OCI-LY3 (cell line): Measurements from ENCODE around the gene TRIM41.

ENCODE experiments used
- H2AFZ ChIP-seq: fragments of 200-600, 300-600 bp; shearing (Covaris generic); 2 replicates; pipeline ENCODE4 v1.6.0; 2014; ENCODE audit warnings: antibody characterized with exemption, low read depth, low read length
- H3K27ac ChIP-seq: fragments of 200-600, 300-600 bp; sonication (generic); 2 replicates; pipeline ENCODE4 v1.5.1; 2014; ENCODE audit warnings: mild to moderate bottlenecking, low read length, moderate library complexity, mixed read lengths
- H3K27me3 ChIP-seq: fragments of 200-600, 300-600 bp; sonication (generic); 2 replicates; pipeline ENCODE4 v1.6.1; 2014; ENCODE audit warnings: low read depth, low read length, mixed read lengths
- H3K36me3 ChIP-seq: fragments of 200-600, 300-600 bp; sonication (generic); replicated peaks from 2 replicates; pipeline ENCODE3; 2014; ENCODE audit warnings: low read depth, low read length, mixed read lengths
- H3K4me1 ChIP-seq: fragments of 300-600, 200-600 bp; sonication (generic); 2 replicates; pipeline ENCODE4 v1.6.1; 2014; ENCODE audit warnings: low read length, mixed read lengths
- H3K4me2 ChIP-seq: fragments of 200-600, 300-600 bp; sonication (generic); 2 replicates; pipeline ENCODE4 v1.6.1; 2014; ENCODE audit warnings: low read length, mixed read lengths
- H3K4me3 ChIP-seq: fragments of 300-600, 200-600 bp; sonication (generic); 2 replicates; pipeline ENCODE4 v1.5.1; 2014; ENCODE audit warnings: antibody characterized with exemption, mild to moderate bottlenecking, low read length, moderate library complexity
- H3K79me2 ChIP-seq: fragments of 300-600, 200-600 bp; shearing (Covaris generic); 2 replicates; pipeline ENCODE4 v1.6.1; 2014; ENCODE audit warnings: mild to moderate bottlenecking, low read length, mixed read lengths
- H3K9ac ChIP-seq: fragments of 300-600, 200-600 bp; shearing (Covaris generic); 2 replicates; pipeline ENCODE4 v1.6.0; 2014; ENCODE audit warnings: mild to moderate bottlenecking, low read length, moderate library complexity
- H3K9me3 ChIP-seq: fragments of 200-600, 300-600 bp; shearing (Covaris generic); 2 replicates; pipeline ENCODE4 v1.6.1; 2014; ENCODE audit warnings: low read length, mixed read lengths; ENCODE audit not compliant: insufficient read depth
- H4K20me1 ChIP-seq: fragments of 200-600, 300-600 bp; sonication (generic); 2 replicates; pipeline ENCODE4 v1.6.1; 2016; ENCODE audit warnings: low read length, mixed read lengths; ENCODE audit not compliant: insufficient read depth
- CTCF ChIP-seq: fragments of 200-600, 300-600 bp; sonication (generic); IDR thresholded peaks from 2 replicates; pipeline ENCODE4 v1.5.1; 2014; ENCODE audit warnings: antibody characterized with exemption, low read length, low read depth
- EZH2phosphoT487 ChIP-seq: fragments of 200-600 bp; shearing (Covaris generic); IDR thresholded peaks from 2 replicates; pipeline ENCODE4 v1.6.1; 2018; ENCODE audit warnings: antibody characterized with exemption, mixed run types, low read depth

TRIM41 gene

GRCh38 chr5:181181650-181182565, 41.2 kb upstream of the TRIM41 start:
- H3K4me3 ChIP-seq = peak overlapping the region; percentile 69
- peak overlapping the region; percentile 66 for H2AFZ ChIP-seq
- H3K36me3 ChIP-seq = no peaks in the 10 kb centered on the region
- TF ChIP-seq CTCF (peak; percentile 90), EZH2phosphoT487 (no peak)
- no peaks in the 10 kb centered on the region for H3K9me3 ChIP-seq
- H3K4me1 ChIP-seq = peaks cover 14% of the 10 kb centered on the region
- no peak overlapping the region for H3K27ac ChIP-seq
- H3K79me2 ChIP-seq = no peaks in the 10 kb centered on the region
- H4K20me1 ChIP-seq = no peaks in the 10 kb centered on the region
- H3K27me3 ChIP-seq = no peaks in the 10 kb centered on the region
- 0 out of 2 replicates have a peak overlapping the region, but pooled peaks have one; percentile 10 for H3K9ac ChIP-seq
- H3K4me2 ChIP-seq = peak overlapping the region; percentile 79

- Histone ChIP-seq H3K4me1 (peaks cover 14% of the 10 kb centered on the region), H3K4me3 (peak overlapping the region; percentile 69)
Observed at GRCh38 chr5:181182651-181183050, 40.4 kb upstream of the TRIM41 start.

DNA sequence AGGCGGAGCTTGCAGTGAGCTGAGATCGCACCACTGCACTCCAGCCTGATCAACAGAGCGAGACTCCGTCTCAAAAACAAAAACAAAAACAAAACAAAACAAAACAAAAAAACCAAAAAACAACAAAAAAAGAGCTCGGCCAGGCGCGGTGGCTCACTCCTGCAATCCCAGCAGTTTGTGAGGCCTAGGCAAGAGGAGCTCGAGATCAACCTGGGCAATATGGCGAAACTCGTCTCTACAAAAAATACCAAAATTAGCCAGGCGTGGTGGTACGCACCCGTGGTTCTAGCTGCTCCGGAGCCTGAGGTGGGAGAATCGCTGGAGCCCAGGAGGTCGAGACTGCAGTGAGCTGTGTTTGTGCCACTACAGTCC, 38.2 kb upstream of the TRIM41 start:
- Histone ChIP-seq H3K4me3 (peak overlapping the region; percentile 91), H3K9ac (no peak overlapping the region; the same call in 1 of the 2 replicates), H3K27me3 (no peaks in the 10 kb centered on the region), H3K9me3 (no peaks in the 10 kb centered on the region), H3K4me1 (peaks cover 14% of the 10 kb centered on the region), H3K27ac (peak overlapping the region; percentile 57), H2AFZ (peak overlapping the region; percentile 69; the same call in 1 of the 2 replicates), H3K4me2 (peak overlapping the region; percentile 68), H3K36me3 (no peaks in the 10 kb centered on the region), H4K20me1 (no peaks in the 10 kb centered on the region), H3K79me2 (no peaks in the 10 kb centered on the region)
- TF ChIP-seq EZH2phosphoT487 (no peak), CTCF (no peak)

More at GRCh38 chr5:181182651-181183050, 40.4 kb upstream of the TRIM41 start:
- H3K9ac ChIP-seq = 0 out of 2 replicates have a peak overlapping the region, but pooled peaks have one; percentile 10
- no peaks in the 10 kb centered on the region for H3K79me2 ChIP-seq
- TF ChIP-seq EZH2phosphoT487 (no peak), CTCF (no peak)
- peak overlapping the region; percentile 79 for H3K4me2 ChIP-seq
- no peak overlapping the region for H3K27ac ChIP-seq
- H4K20me1 ChIP-seq = no peaks in the 10 kb centered on the region
- H3K36me3 ChIP-seq = no peaks in the 10 kb centered on the region
- no peaks in the 10 kb centered on the region for H3K9me3 ChIP-seq
- peak overlapping the region; percentile 66 for H2AFZ ChIP-seq
- H3K27me3 ChIP-seq = no peaks in the 10 kb centered on the region

- TF ChIP-seq EZH2phosphoT487 (no peak), CTCF (no peak)
- no peak overlapping the region for H3K27ac ChIP-seq
- H2AFZ ChIP-seq = no peak overlapping the region
Observed at GRCh38 chr5:181185560-181185959, 37.5 kb upstream of the TRIM41 start.

More at GRCh38 chr5:181185560-181185959, 37.5 kb upstream of the TRIM41 start:
- Histone ChIP-seq H3K9me3 (no peaks in the 10 kb centered on the region), H3K4me2 (no peak overlapping the region), H3K9ac (no peak overlapping the region), H3K36me3 (no peaks in the 10 kb centered on the region), H3K4me3 (no peak overlapping the region), H3K27me3 (no peaks in the 10 kb centered on the region), H3K79me2 (no peaks in the 10 kb centered on the region), H3K4me1 (peaks cover 14% of the 10 kb centered on the region), H4K20me1 (no peaks in the 10 kb centered on the region)
